ENCODE data around the gene TMEM202. TPM values are rescaled to one million over a fixed set of nuclear protein-coding genes. Genes with fewer than 3 reads are reported as not detected.

Gene TMEM202
- total and polyA plus RNA-seq, 2 of the 13 experiments (the other 11 are each of a cell fraction or from before 2014, with no cell fraction given): not detected

DNA sequence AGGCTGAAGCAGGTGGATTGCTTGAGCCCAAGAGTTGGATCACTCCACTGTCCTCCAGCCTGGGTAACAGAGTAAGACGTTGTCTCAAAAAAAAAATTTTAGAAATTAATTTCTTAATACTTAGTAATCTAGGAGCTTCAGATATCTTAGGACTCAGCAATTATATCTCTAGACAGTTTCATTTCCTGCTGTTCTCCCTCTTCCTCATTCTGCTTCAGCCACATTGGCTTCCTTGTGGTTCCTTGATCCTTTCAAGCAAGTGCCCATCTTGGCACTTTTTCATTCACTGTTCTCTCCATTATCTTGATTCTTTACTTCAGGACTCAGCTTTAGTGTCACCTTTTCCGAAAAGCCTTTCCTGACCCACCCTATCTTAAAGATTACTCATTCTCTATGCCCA lies 22.5 kb downstream of the TMEM202 start (continued):
- TF ChIP-seq, protein P1, sequence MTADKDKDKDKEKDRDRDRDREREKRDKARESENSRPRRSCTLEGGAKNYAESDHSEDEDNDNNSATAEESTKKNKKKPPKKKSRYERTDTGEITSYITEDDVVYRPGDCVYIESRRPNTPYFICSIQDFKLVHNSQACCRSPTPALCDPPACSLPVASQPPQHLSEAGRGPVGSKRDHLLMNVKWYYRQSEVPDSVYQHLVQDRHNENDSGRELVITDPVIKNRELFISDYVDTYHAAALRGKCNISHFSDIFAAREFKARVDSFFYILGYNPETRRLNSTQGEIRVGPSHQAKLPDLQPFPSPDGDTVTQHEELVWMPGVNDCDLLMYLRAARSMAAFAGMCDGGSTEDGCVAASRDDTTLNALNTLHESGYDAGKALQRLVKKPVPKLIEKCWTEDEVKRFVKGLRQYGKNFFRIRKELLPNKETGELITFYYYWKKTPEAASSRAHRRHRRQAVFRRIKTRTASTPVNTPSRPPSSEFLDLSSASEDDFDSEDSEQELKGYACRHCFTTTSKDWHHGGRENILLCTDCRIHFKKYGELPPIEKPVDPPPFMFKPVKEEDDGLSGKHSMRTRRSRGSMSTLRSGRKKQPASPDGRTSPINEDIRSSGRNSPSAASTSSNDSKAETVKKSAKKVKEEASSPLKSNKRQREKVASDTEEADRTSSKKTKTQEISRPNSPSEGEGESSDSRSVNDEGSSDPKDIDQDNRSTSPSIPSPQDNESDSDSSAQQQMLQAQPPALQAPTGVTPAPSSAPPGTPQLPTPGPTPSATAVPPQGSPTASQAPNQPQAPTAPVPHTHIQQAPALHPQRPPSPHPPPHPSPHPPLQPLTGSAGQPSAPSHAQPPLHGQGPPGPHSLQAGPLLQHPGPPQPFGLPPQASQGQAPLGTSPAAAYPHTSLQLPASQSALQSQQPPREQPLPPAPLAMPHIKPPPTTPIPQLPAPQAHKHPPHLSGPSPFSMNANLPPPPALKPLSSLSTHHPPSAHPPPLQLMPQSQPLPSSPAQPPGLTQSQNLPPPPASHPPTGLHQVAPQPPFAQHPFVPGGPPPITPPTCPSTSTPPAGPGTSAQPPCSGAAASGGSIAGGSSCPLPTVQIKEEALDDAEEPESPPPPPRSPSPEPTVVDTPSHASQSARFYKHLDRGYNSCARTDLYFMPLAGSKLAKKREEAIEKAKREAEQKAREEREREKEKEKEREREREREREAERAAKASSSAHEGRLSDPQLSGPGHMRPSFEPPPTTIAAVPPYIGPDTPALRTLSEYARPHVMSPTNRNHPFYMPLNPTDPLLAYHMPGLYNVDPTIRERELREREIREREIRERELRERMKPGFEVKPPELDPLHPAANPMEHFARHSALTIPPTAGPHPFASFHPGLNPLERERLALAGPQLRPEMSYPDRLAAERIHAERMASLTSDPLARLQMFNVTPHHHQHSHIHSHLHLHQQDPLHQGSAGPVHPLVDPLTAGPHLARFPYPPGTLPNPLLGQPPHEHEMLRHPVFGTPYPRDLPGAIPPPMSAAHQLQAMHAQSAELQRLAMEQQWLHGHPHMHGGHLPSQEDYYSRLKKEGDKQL (CRISPR knock-in tag; IDR thresholded peaks at IDR 0.05; ENCODE audit: low read depth): no peak
- TF ChIP-seq AHR (CRISPR knock-in tag; IDR thresholded peaks at IDR 0.05): no peak
- TF ChIP-seq SNAPC5 (CRISPR knock-in tag; IDR thresholded peaks at IDR 0.05; ENCODE audit: borderline replicate concordance): no peak
- TF ChIP-seq ZNF503 (CRISPR knock-in tag; IDR thresholded peaks at IDR 0.05): no peak
- TF ChIP-seq SMC3 (IDR thresholded peaks at IDR 0.05; ENCODE audit: low read length): no peak
- TF ChIP-seq AGO2 (optimal IDR thresholded peaks at IDR 0.05; ENCODE audit: low read depth, low read length): no peak
- no peak for TF ChIP-seq ZNF143 (CRISPR knock-in tag; IDR thresholded peaks at IDR 0.05)
- TF ChIP-seq YEATS4 (CRISPR knock-in tag; IDR thresholded peaks at IDR 0.05; ENCODE audit: borderline replicate concordance): no peak
- no peak for TF ChIP-seq MEIS2 (CRISPR knock-in tag; IDR thresholded peaks at IDR 0.05)
- TF ChIP-seq RFX3 (CRISPR knock-in tag; IDR thresholded peaks at IDR 0.05): no peak

All from HepG2 (cell line).